ENCODE results near the gene SCN1A.

- no peak for TF ChIP-seq CTCF (IDR thresholded peaks at IDR 0.05)
- TF ChIP-seq POLR2A (IDR thresholded peaks at IDR 0.05) = no peak
Observed at GRCh38 chr2:166032361-166032760, 95.5 kb downstream of the SCN1A start.

Data from testis (tissue), 2 donors.